ENCODE measurements around the gene CD300LF. TPM values are rescaled to one million over a fixed set of nuclear protein-coding genes. Genes with fewer than 3 reads are reported as not detected.

CD300LF gene
- total and polyA plus RNA-seq, 3 experiments from 2014 or later: not detected

DNA sequence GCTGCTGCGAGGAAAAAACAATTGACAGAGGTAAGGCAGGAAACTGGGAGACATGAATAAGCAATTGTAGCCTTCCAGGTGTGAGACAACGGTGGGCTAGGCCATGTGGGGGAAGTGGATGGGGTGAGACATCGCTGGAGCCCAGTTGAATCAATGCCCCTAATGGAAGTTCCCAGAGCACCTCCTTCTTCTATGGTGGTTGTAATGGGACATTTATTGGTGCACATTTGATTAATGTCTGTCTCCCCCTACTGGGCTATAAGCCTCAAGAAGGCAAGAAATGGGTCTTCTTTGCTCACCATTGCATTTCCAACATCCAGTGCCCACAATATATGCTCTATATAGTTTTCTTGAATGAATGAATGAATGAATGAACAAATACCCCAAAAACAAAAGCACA, 66.5 kb downstream of the CD300LF start:
- POLR2A ChIA-PET: no interaction called here
- H3K4me3 ChIP-seq (ENCODE audit: low read length): no peak overlapping the region
- no peaks in the 10 kb centered on the region for H3K9me3 ChIP-seq (ENCODE audit: low read length)
- H3K27me3 ChIP-seq (ENCODE audit: insufficient read depth, low read length, poor library complexity, severe bottlenecking): peaks cover 5% of the 10 kb centered on the region
- no peaks in the 10 kb centered on the region for H3K9me3 Mint-ChIP-seq
- peak in 1 of 5 donors; percentile 12 for DNase-seq
- no peak overlapping the region for H3K27ac Mint-ChIP-seq
- H3K36me3 Mint-ChIP-seq: peaks cover 0 to 3% (median 0%) of the 10 kb centered on the region in 3 donors
- no peak overlapping the region for H3K27ac ChIP-seq (ENCODE audit: low read depth, low read length)
- H3K4me1 ChIP-seq (ENCODE audit: insufficient read depth, low read length): no peaks in the 10 kb centered on the region
- H3K36me3 ChIP-seq (ENCODE audit: insufficient read depth, low read length): no peaks in the 10 kb centered on the region
- H3K27me3 Mint-ChIP-seq: peaks cover 34 to 77% of the 10 kb centered on the region in 2 donors
- no peak overlapping the region for H3K4me3 Mint-ChIP-seq
- no peaks in the 10 kb centered on the region for H3K4me1 Mint-ChIP-seq
- CTCF ChIA-PET: no interaction called here

DNA sequence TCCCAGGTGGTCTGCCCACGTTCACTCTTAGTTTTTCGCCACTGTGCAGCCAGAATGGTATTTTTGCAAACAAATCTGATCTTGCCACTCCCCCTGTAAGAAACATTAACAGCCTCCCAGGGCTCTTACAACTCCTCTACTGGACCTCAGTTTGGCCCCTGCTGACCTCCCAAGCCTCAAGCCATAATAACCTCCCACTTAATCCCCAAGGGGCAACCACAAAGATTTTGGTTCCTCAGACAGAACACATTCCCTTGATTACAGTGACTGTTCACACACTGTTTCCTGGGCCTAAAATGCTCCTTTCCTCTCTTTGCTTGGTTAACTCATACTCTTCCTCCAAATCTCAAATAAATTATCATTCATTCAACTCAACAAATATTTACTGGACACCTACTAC, 67.7 kb downstream of the CD300LF start:
- POLR2A ChIA-PET: no interaction called here
- peaks cover 2 to 3% (median 3%) of the 10 kb centered on the region in 3 donors for H3K4me1 Mint-ChIP-seq

GRCh38 chr17:74644419-74644818, 68.3 kb downstream of the CD300LF start:
- Mint-ChIP-seq H3K9me3 (no peaks in the 10 kb centered on the region), H3K4me3 (no peak overlapping the region), H3K27me3 (peaks cover 33 to 69% of the 10 kb centered on the region in 2 donors), H3K4me1 (peaks cover 7 to 9% (median 8%) of the 10 kb centered on the region in 3 donors), H3K27ac (no peak overlapping the region), H3K36me3 (peaks cover 0 to 2% (median 0%) of the 10 kb centered on the region in 3 donors)
- H3K4me3 ChIP-seq (ENCODE audit: low read length): no peak overlapping the region
- no peak for DNase-seq
- no peak overlapping the region for H3K27ac ChIP-seq (ENCODE audit: low read depth, low read length)
- H3K9me3 ChIP-seq (ENCODE audit: low read length): no peaks in the 10 kb centered on the region
- POLR2A ChIA-PET: interaction anchor here (0.7 kb wide), 1 partner anchor 19 kb away, joined by 3 read pairs; no protein-coding TSS in a partner anchor
- H3K4me1 ChIP-seq (ENCODE audit: insufficient read depth, low read length): peaks cover 8% of the 10 kb centered on the region
- CTCF ChIA-PET: interaction anchor here (1.2 kb wide), 1 partner anchor 13 kb away, joined by 4 read pairs; no protein-coding TSS in a partner anchor
- H3K27me3 ChIP-seq (ENCODE audit: insufficient read depth, low read length, poor library complexity, severe bottlenecking): peaks cover 6% of the 10 kb centered on the region
- no peaks in the 10 kb centered on the region for H3K36me3 ChIP-seq (ENCODE audit: insufficient read depth, low read length)

More for the DNA sequence above, 67.7 kb downstream of the CD300LF start:
- no peak for DNase-seq
- H3K4me1 ChIP-seq (ENCODE audit: insufficient read depth, low read length): peaks cover 2% of the 10 kb centered on the region
- CTCF ChIA-PET: interaction anchor here (1.3 kb wide), 1 partner anchor 12 kb away, joined by 3 read pairs; no protein-coding TSS in a partner anchor
- peaks cover 7% of the 10 kb centered on the region for H3K27me3 ChIP-seq (ENCODE audit: insufficient read depth, low read length, poor library complexity, severe bottlenecking)
- Mint-ChIP-seq H3K4me3 (no peak overlapping the region), H3K27me3 (peaks cover 33 to 69% of the 10 kb centered on the region in 2 donors), H3K27ac (no peak overlapping the region), H3K36me3 (peaks cover 0 to 2% (median 0%) of the 10 kb centered on the region in 3 donors), H3K9me3 (no peaks in the 10 kb centered on the region)
- H3K36me3 ChIP-seq (ENCODE audit: insufficient read depth, low read length): no peaks in the 10 kb centered on the region
- no peak overlapping the region for H3K4me3 ChIP-seq (ENCODE audit: low read length)
- H3K9me3 ChIP-seq (ENCODE audit: low read length): no peaks in the 10 kb centered on the region
- no peak overlapping the region for H3K27ac ChIP-seq (ENCODE audit: low read depth, low read length)

Other genes with a start within 250 kb of the CD300LF start
- 1 to 10 TPM; 3.1 to 3.8 TPM for gene CD300A, start 246.3 kb downstream of the CD300LF start, total RNA-seq
- 121 TPM for gene CD300A, start 246.3 kb downstream of the CD300LF start, polyA plus RNA-seq
- gene CD300LB, start 181.4 kb downstream of the CD300LF start, total RNA-seq: under 1 TPM in 1 of 2 experiments, not detected in 1; 0.11 TPM
- not detected for gene CD300LB, start 181.4 kb downstream of the CD300LF start, polyA plus RNA-seq
- gene CD300C, start 166.8 kb downstream of the CD300LF start, total RNA-seq: under 1 TPM in 1 of 2 experiments, not detected in 1; 0.20 TPM
- gene CD300C, start 166.8 kb downstream of the CD300LF start, polyA plus RNA-seq: not detected
- not detected for gene CD300H, start 145.4 kb downstream of the CD300LF start, total RNA-seq
- not detected for gene CD300H, start 145.4 kb downstream of the CD300LF start, polyA plus RNA-seq
- gene CD300LD, start 120.6 kb downstream of the CD300LF start, total RNA-seq: not detected
- not detected for gene CD300LD, start 120.6 kb downstream of the CD300LF start, polyA plus RNA-seq
- not detected for gene CD300E, start 89.2 kb downstream of the CD300LF start, total RNA-seq
- not detected for gene CD300E, start 89.2 kb downstream of the CD300LF start, polyA plus RNA-seq
- gene RAB37, start 24.3 kb upstream of the CD300LF start, total RNA-seq: 1 to 10 TPM; 5.8 to 6.0 TPM
- 125 TPM for gene RAB37, start 24.3 kb upstream of the CD300LF start, polyA plus RNA-seq
- 100 to 1,000 TPM; 131 to 133 TPM for gene NHERF1, start 35.7 kb upstream of the CD300LF start, total RNA-seq
- gene NHERF1, start 35.7 kb upstream of the CD300LF start, polyA plus RNA-seq: 674 TPM
- gene NAT9, start 63.4 kb upstream of the CD300LF start, total RNA-seq: 10 to 100 TPM; 42.7 to 44.5 TPM
- 17.1 TPM for gene NAT9, start 63.4 kb upstream of the CD300LF start, polyA plus RNA-seq
- not detected for gene GRIN2C, start 147.0 kb upstream of the CD300LF start, total RNA-seq
- gene GRIN2C, start 147.0 kb upstream of the CD300LF start, polyA plus RNA-seq: not detected
- 10 to 100 TPM; 32.9 to 33.3 TPM for gene FDXR, start 160.1 kb upstream of the CD300LF start, total RNA-seq
- 6.4 TPM for gene FDXR, start 160.1 kb upstream of the CD300LF start, polyA plus RNA-seq
- not detected for gene FADS6, start 180.7 kb upstream of the CD300LF start, total RNA-seq
- gene FADS6, start 180.7 kb upstream of the CD300LF start, polyA plus RNA-seq: not detected
- gene USH1G, start 210.3 kb upstream of the CD300LF start, total RNA-seq: not detected
- gene USH1G, start 210.3 kb upstream of the CD300LF start, polyA plus RNA-seq: not detected
- not detected for gene OTOP2, start 211.3 kb upstream of the CD300LF start, total RNA-seq
- gene OTOP2, start 211.3 kb upstream of the CD300LF start, polyA plus RNA-seq: not detected
- gene OTOP3, start 223.0 kb upstream of the CD300LF start, total RNA-seq: not detected
- not detected for gene OTOP3, start 223.0 kb upstream of the CD300LF start, polyA plus RNA-seq

Data from CD8-positive, alpha-beta memory T cell (primary cell).